CD14-positive monocyte (primary cell): ENCODE data around the gene IL6R. TPM values are rescaled to one million over a fixed set of nuclear protein-coding genes. Genes with fewer than 3 reads are reported as not detected.

Source experiments
- DNase-seq, 3 donors: peaks; one replicate each; pipeline ENCODE4 v3.0.0-alpha.2; 2011 to 2022
- H2AFZ ChIP-seq: 2 replicates; pipeline ENCODE4 v1.6.0; 2012; ENCODE audit warnings: mild to moderate bottlenecking, low read depth, low read length, inconsistent platforms; ENCODE audit not compliant: insufficient read depth, poor library complexity, severe bottlenecking
- H3K27ac ChIP-seq, 2 donors: 1 replicate in 1 of 2; 2 replicates in 1 of 2; pipeline ENCODE4 v1.5.1; 2012 to 2013; ENCODE audit warnings: low read length in 2 of 2, control low read depth in 1 of 2, inconsistent platforms in 1 of 2, low read depth in 1 of 2, mild to moderate bottlenecking in 1 of 2
- H3K27me3 ChIP-seq, 2 donors: one replicate each; pipeline versions ENCODE4 v1.6.0 to v1.6.1; 2011 to 2013; ENCODE audit warnings: low read length in 2 of 2; ENCODE audit not compliant: control insufficient read depth in 2 of 2, insufficient read depth in 2 of 2
- H3K36me3 ChIP-seq, 2 donors: replicated peaks in 1 of 2; 1 replicate in 1 of 2; 2 replicates in 1 of 2; pipeline versions ENCODE4 v1.5.1 to v1.6.1; 2012 to 2013; ENCODE audit warnings: low read length in 2 of 2, control low read depth in 1 of 2, inconsistent platforms in 1 of 2, mild to moderate bottlenecking in 1 of 2; ENCODE audit not compliant: insufficient read depth in 2 of 2, control insufficient read depth in 1 of 2
- H3K4me1 ChIP-seq, 2 donors: 1 replicate in 1 of 2; 2 replicates in 1 of 2; pipeline versions ENCODE4 v1.5.1 to v1.6.1; 2012 to 2013; ENCODE audit warnings: low read length in 2 of 2, control low read depth in 1 of 2, inconsistent platforms in 1 of 2, mild to moderate bottlenecking in 1 of 2, moderate library complexity in 1 of 2; ENCODE audit not compliant: insufficient read depth in 2 of 2, control insufficient read depth in 1 of 2
- H3K4me2 ChIP-seq: replicated peaks from 2 replicates; pipeline ENCODE3; 2012; ENCODE audit warnings: low read length, moderate library complexity, mild to moderate bottlenecking; ENCODE audit not compliant: poor library complexity, severe bottlenecking; ENCODE audit errors: extremely low read depth
- H3K4me3 ChIP-seq, 3 experiments: fragments of 200-600 bp in 1 of 3; sonication (generic) in 1 of 3; replicated peaks in 1 of 3; 1 replicate in 2 of 3; 2 replicates in 1 of 3; pipeline ENCODE4 v1.5.1; 2011 to 2013; ENCODE audit warnings: low read length in 3 of 3, mild to moderate bottlenecking in 3 of 3, control low read depth in 2 of 3, low read depth in 2 of 3, inconsistent platforms in 1 of 3, moderate library complexity in 1 of 3
- H3K79me2 ChIP-seq: 2 replicates; pipeline ENCODE4 v1.6.0; 2012; ENCODE audit warnings: mild to moderate bottlenecking, control low read depth, inconsistent platforms, low read length, moderate library complexity; ENCODE audit not compliant: insufficient read depth
- H3K9ac ChIP-seq: 2 replicates; pipeline ENCODE4 v1.6.0; 2017; ENCODE audit warnings: low read length, mild to moderate bottlenecking; ENCODE audit not compliant: insufficient read depth, poor library complexity, severe bottlenecking
- H3K9me3 ChIP-seq, 2 donors: replicated peaks in 1 of 2; 1 replicate in 1 of 2; 2 replicates in 1 of 2; pipeline versions ENCODE4 v1.5.1 to v1.6.1; 2012 to 2013; ENCODE audit warnings: low read length in 2 of 2, control low read depth in 1 of 2; ENCODE audit not compliant: control insufficient read depth in 1 of 2, insufficient read depth in 1 of 2
- H4K20me1 ChIP-seq: 2 replicates; pipeline ENCODE4 v1.6.0; 2012; ENCODE audit warnings: mild to moderate bottlenecking, low read length, control low read depth, moderate library complexity; ENCODE audit not compliant: insufficient read depth
- H3K27ac Mint-ChIP-seq, 7 donors: one replicate each; pipeline ENCODE4 v1.8.0; 2020; ENCODE audit warnings: mild to moderate bottlenecking in 7 of 7, mixed read lengths in 7 of 7, moderate library complexity in 6 of 7, inconsistent platforms in 2 of 7
- H3K27me3 Mint-ChIP-seq, 3 donors: one replicate each; pipeline ENCODE4 v1.8.0; 2021 to 2022; ENCODE audit warnings: low read depth in 3 of 3, mild to moderate bottlenecking in 3 of 3, mixed read lengths in 3 of 3, moderate library complexity in 3 of 3, inconsistent platforms in 1 of 3
- H3K36me3 Mint-ChIP-seq, 2 donors: one replicate each; pipeline ENCODE4 v1.8.0; 2020; ENCODE audit warnings: mixed read lengths in 2 of 2, inconsistent platforms in 1 of 2, mild to moderate bottlenecking in 1 of 2
- H3K4me1 Mint-ChIP-seq: one replicate; pipeline ENCODE4 v1.8.0; 2020; ENCODE audit warnings: mild to moderate bottlenecking, mixed read lengths
- H3K4me3 Mint-ChIP-seq, 2 donors: one replicate each; pipeline ENCODE4 v1.8.0; 2020; ENCODE audit warnings: mild to moderate bottlenecking in 2 of 2, mixed read lengths in 2 of 2, moderate library complexity in 1 of 2
- H3K9me3 Mint-ChIP-seq, 7 donors: one replicate each; pipeline ENCODE4 v1.8.0; 2020 to 2022; ENCODE audit warnings: mixed read lengths in 7 of 7, mild to moderate bottlenecking in 6 of 7, moderate library complexity in 6 of 7, inconsistent platforms in 2 of 7
- CTCF ChIP-seq: fragments of 200-600 bp; IDR thresholded peaks from one replicate; pipeline ENCODE4 v1.8.0; 2022; ENCODE audit warnings: antibody characterized with exemption, mild to moderate bottlenecking
- WGBS: methylation state at CpG from one replicate; pipeline ENCODE4 v1.1.5; 2013; ENCODE audit warnings: missing lambda C conversion rate; ENCODE audit not compliant: insufficient coverage; 5-methylcytosine and 5-hydroxymethylcytosine counted together
- intact Hi-C, 2 donors: fragments of 100-400 bp; cut with micrococcal nuclease; formaldehyde crosslinking; loops; one replicate each; pipeline versions ENCODE4 v1.15.0 to v1.15.1; 2023
- polyA plus RNA-seq, 3 donors: library from polyadenylated mRNA; depleted of rRNA in 1 of 3; unstranded in 2 of 3; stranded (reverse) in 1 of 3; fragments of 300-500 nt in 2 of 3; fragments of >200 nt in 1 of 3; fragmentation: Illumina TruSeq in 2 of 3; gene quantifications; 1 replicate in 2 of 3; 2 replicates in 1 of 3; pipeline ENCODE4 v1.2.3, GENCODE V29; 2012 to 2021

Gene IL6R
- polyA plus RNA-seq, 3 donors = 56.4 to 81.7 (median 62.1) TPM

GRCh38 chr1:154441241-154441888, 36.2 kb downstream of the IL6R start:
- no peaks in the 10 kb centered on the region for H3K9me3 ChIP-seq
- Mint-ChIP-seq H3K4me1 (peaks cover 43% of the 10 kb centered on the region), H3K4me3 (peak overlapping the region in 1 of 2 donors; percentile 14), H3K27ac (peak overlapping the region; percentile 50 to 99 (median 79)), H3K36me3 (peaks cover 80 to 97% of the 10 kb centered on the region in 2 donors), H3K27me3 (peaks cover 0 to 4% (median 0%) of the 10 kb centered on the region in 3 donors), H3K9me3 (peaks cover 0 to 1% (median 0%) of the 10 kb centered on the region in 7 donors)
- H3K79me2 ChIP-seq = peaks cover 88% of the 10 kb centered on the region
- no peak overlapping the region for H3K9ac ChIP-seq
- 20% methylated on average over 2 of the region's 8 CpGs for WGBS
- peaks cover 29 to 41% of the 10 kb centered on the region in 2 donors for H3K4me1 ChIP-seq
- H3K4me3 ChIP-seq = no peak overlapping the region
- peak overlapping the region; percentile 1 to 90 for H3K27ac ChIP-seq
- H2AFZ ChIP-seq = no peak overlapping the region
- intact Hi-C loops = loop anchor here (2.0 to 5.0 kb wide), 3 partner anchors 15 to 39 kb away; no protein-coding TSS in a partner anchor
- H3K4me2 ChIP-seq = no peak overlapping the region
- peaks cover 83% of the 10 kb centered on the region for H4K20me1 ChIP-seq
- TF ChIP-seq CTCF = no peak
- DNase-seq = no peak
- H3K27me3 ChIP-seq = no peaks in the 10 kb centered on the region
- peaks cover 81 to 92% of the 10 kb centered on the region in 2 donors for H3K36me3 ChIP-seq

GRCh38 chr1:154442006-154442740, 37.0 kb downstream of the IL6R start:
- intact Hi-C loops = loop anchor here in 1 of 2 donors (5.0 kb wide), 2 partner anchors 35 to 40 kb away; no protein-coding TSS in a partner anchor
- Mint-ChIP-seq H3K4me1 (peaks cover 42% of the 10 kb centered on the region), H3K36me3 (peaks cover 76 to 95% of the 10 kb centered on the region in 2 donors), H3K9me3 (peaks cover 0 to 1% (median 0%) of the 10 kb centered on the region in 7 donors), H3K27me3 (peaks cover 0 to 4% (median 0%) of the 10 kb centered on the region in 3 donors), H3K27ac (peak overlapping the region; percentile 3 to 99 (median 68)), H3K4me3 (no peak overlapping the region)
- no peak for DNase-seq
- H3K27me3 ChIP-seq = no peaks in the 10 kb centered on the region
- peak overlapping the region; percentile 11 to 90 for H3K27ac ChIP-seq
- H3K36me3 ChIP-seq = peaks cover 81 to 92% of the 10 kb centered on the region in 2 donors
- no peak overlapping the region for H2AFZ ChIP-seq
- H4K20me1 ChIP-seq = peaks cover 90% of the 10 kb centered on the region
- peaks cover 29 to 41% of the 10 kb centered on the region in 2 donors for H3K4me1 ChIP-seq
- no peak overlapping the region for H3K4me3 ChIP-seq
- no peaks in the 10 kb centered on the region for H3K9me3 ChIP-seq
- H3K9ac ChIP-seq = no peak overlapping the region
- H3K79me2 ChIP-seq = peaks cover 87% of the 10 kb centered on the region
- 66% methylated on average over 10 of the region's 13 CpGs for WGBS
- H3K4me2 ChIP-seq = no peak overlapping the region
- peak; percentile 21 for TF ChIP-seq CTCF
